Activated CD4-positive, alpha-beta memory T cell treated with anti-CD3 and anti-CD28 coated beads for 36 hours (primary cell): Measurements from ENCODE around the gene TUBB1. TPM values are rescaled to one million over a fixed set of nuclear protein-coding genes. Genes with fewer than 3 reads are reported as not detected.

Source experiments
- CTCF ChIA-PET: fragments of 350-600 bp; sonication (Branson Sonifier 250); formaldehyde crosslinking; loops from one replicate; lab custom pipeline; 2021; ENCODE audit warnings: antibody characterized with exemption, inconsistent platforms; lab: Charles Lee
- POLR2A ChIA-PET: fragments of 350-600 bp; sonication (Branson Sonifier 250); formaldehyde crosslinking; loops from one replicate; lab custom pipeline; 2021; ENCODE audit warnings: antibody characterized with exemption; lab: Charles Lee
- DNase-seq: peaks from one replicate; pipeline ENCODE4 v3.0.0-alpha.2; 2020
- H3K27ac Mint-ChIP-seq: one replicate; pipeline ENCODE4 v1.8.0; 2021; ENCODE audit warnings: mixed read lengths
- H3K27me3 Mint-ChIP-seq: one replicate; pipeline ENCODE4 v1.8.0; 2021; ENCODE audit warnings: mixed read lengths
- H3K36me3 Mint-ChIP-seq: one replicate; pipeline ENCODE4 v1.8.0; 2021; ENCODE audit warnings: mixed read lengths
- H3K4me1 Mint-ChIP-seq: one replicate; pipeline ENCODE4 v1.8.0; 2021; ENCODE audit warnings: low read depth, mixed read lengths
- H3K4me3 Mint-ChIP-seq: one replicate; pipeline ENCODE4 v1.8.0; 2021; ENCODE audit warnings: mild to moderate bottlenecking, mixed read lengths
- H3K9me3 Mint-ChIP-seq: one replicate; pipeline ENCODE4 v1.8.0; 2021; ENCODE audit warnings: mixed read lengths
- intact Hi-C: fragments of 100-400 bp; cut with micrococcal nuclease; formaldehyde crosslinking; loops from one replicate; pipeline ENCODE4 v1.15.1; 2023
- total RNA-seq, 2 experiments: library from RNA; stranded (reverse); gene quantifications; one replicate each; pipeline ENCODE4 v1.2.3, GENCODE V29; 2021

TUBB1 gene
- total RNA-seq, 2 experiments from 2014 or later: not detected

DNA sequence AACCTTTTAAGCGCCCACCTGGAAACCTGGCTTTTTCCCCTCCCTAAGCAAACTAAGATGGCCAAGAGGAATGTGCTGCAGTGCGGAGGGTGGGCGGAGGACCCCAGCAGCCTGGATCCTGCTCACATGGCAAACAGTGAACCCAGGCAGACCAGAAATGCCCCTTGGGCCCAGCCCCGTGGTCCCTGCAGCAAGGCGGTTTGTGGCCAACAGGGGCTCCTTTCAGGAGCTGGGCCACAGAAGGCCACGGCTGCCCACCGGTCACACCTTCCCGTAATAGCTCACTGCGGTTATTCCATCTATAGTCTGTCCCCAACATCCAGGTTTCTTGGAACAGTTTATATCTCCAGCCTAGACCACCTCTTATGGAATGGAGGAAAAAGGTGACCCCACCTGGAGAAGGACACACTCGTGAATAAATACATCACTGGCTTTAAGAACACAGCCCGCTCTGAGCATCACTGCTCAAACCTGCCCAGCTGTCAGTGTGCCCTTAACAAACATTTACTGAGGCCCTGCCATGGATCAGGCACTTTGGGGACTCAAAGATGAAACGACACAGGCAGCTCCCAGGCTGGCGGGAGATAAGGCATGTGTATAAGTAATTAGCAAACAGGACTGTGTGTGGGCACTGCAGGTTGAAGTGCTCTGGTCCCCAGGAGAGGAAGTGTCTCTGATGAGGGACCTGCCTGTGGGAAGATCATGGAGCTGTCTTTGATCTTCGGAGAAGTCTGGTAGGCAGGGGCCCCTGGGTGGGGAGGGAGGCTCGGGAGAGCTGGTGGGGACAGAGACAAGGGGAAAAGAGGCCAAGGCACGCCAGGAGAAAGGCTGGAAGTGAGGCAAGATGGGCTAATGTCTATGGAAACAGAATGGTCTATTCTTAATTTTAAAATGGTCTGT lies 3.2 kb upstream of the TUBB1 start:
- Mint-ChIP-seq H3K27ac (no peak overlapping the region), H3K9me3 (no peaks in the 10 kb centered on the region), H3K4me1 (peaks cover 40% of the 10 kb centered on the region), H3K36me3 (no peaks in the 10 kb centered on the region), H3K27me3 (no peaks in the 10 kb centered on the region), H3K4me3 (no peak overlapping the region)
- intact Hi-C loops: no loop called here
- POLR2A ChIA-PET: no interaction called here
- DNase-seq: peak; percentile 6
- CTCF ChIA-PET: no interaction called here

DNA sequence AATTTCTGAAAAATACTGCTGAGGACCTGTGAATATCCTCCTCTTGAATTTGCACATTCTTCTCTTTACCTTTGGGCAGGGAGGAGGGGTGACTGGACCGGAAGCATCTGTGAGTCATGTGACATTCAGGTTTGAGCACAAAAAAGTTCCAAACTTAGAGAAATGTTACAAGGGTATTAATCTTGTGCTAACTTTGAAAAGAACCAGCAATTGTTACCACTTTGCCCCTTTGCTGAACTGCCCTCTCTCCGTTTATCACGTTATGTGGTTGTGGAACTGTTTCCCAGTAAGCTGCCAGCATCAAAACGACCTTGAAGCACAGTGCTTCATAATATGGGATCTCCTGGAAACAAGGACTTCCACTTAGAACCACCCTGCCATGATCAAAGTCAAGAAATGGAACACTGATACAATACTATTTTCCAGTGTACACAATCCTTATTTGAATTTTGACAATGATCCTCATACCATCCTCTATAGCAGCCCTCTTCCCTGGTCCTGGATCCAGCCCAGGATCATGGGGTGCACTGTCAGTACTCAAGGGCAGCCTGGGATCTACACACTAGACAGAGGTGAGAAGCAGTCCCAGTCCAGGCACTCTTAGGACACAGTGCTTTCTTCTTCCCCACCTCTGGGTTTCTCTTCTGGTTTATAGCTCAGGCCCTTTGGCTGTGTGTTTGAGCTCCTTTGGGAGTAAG lies 2.3 kb upstream of the TUBB1 start:
- Mint-ChIP-seq H3K27me3 (no peaks in the 10 kb centered on the region), H3K9me3 (no peaks in the 10 kb centered on the region), H3K4me1 (peaks cover 38% of the 10 kb centered on the region), H3K36me3 (no peaks in the 10 kb centered on the region), H3K4me3 (no peak overlapping the region), H3K27ac (peak overlapping the region; percentile 34)
- CTCF ChIA-PET: no interaction called here
- POLR2A ChIA-PET: no interaction called here
- intact Hi-C loops: no loop called here
- DNase-seq: peak; percentile 38

DNA sequence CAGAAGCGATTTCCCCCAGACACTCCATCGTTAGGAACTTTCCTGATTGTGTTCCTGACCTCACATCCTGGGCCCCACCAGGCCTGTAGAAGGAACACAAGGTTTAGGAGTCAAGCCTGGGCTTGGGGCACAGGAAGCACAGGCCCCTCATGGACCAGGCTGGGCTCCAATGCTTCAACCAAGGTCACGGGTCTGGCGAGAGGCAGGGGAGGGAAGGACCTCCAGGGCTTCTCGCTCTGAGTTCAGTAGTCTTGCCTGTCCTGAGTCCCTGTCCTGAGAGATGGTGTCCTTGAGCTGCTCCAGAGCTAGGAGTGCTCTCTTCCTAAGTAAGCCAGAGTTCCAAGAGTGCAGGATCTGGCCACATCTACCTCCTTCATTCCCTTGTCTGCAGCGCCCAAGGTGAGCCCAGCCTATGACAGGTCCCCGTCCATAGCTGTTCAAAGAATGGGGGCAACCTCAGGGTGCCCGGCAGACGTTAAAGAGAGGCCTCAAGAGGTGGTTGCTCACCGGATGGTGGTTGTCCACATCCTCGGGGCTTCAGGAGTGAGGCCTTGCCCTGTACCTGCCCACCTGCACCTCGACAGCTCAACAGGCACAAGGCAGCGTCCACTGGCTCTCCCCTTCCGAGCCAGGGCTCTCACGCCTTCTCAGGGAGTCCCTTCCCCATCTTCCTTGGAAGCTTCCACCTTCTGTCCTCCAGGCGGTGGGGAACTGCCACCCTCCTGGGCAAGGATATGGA lies 1.6 kb upstream of the TUBB1 start:
- no peaks in the 10 kb centered on the region for H3K27me3 Mint-ChIP-seq
- no peak overlapping the region for H3K4me3 Mint-ChIP-seq
- H3K27ac Mint-ChIP-seq: no peak overlapping the region
- ChIA-PET POLR2A (no interaction called here), CTCF (no interaction called here)
- intact Hi-C loops: no loop called here
- peaks cover 6% of the 10 kb centered on the region for H3K36me3 Mint-ChIP-seq
- no peaks in the 10 kb centered on the region for H3K9me3 Mint-ChIP-seq
- peaks cover 35% of the 10 kb centered on the region for H3K4me1 Mint-ChIP-seq
- no peak for DNase-seq

DNA sequence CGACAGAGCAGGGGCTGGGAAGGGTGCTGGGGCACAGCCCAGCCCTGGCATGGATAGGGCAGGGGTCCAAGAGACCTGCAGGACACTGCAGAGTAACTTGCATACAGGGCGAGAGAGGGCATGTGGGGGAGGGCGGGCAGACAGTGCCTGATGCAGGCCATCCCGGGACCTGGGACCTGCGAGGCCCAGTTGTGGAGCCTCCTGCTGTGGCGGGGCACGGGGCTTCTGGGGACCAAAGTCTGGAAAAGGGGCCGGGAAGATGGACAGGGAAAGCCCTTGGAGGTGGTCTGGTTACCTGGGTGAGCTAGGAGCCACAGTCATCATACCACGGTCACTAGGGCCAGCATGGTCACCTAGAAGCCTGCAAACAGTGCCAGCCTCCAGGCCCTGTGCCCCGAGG lies 412 bp upstream of the TUBB1 start:
- Mint-ChIP-seq H3K9me3 (no peaks in the 10 kb centered on the region), H3K27ac (no peak overlapping the region), H3K4me1 (peaks cover 28% of the 10 kb centered on the region), H3K36me3 (peaks cover 15% of the 10 kb centered on the region), H3K27me3 (no peaks in the 10 kb centered on the region), H3K4me3 (no peak overlapping the region)
- intact Hi-C loops: no loop called here
- POLR2A ChIA-PET: no interaction called here
- DNase-seq: no peak
- CTCF ChIA-PET: no interaction called here

DNA sequence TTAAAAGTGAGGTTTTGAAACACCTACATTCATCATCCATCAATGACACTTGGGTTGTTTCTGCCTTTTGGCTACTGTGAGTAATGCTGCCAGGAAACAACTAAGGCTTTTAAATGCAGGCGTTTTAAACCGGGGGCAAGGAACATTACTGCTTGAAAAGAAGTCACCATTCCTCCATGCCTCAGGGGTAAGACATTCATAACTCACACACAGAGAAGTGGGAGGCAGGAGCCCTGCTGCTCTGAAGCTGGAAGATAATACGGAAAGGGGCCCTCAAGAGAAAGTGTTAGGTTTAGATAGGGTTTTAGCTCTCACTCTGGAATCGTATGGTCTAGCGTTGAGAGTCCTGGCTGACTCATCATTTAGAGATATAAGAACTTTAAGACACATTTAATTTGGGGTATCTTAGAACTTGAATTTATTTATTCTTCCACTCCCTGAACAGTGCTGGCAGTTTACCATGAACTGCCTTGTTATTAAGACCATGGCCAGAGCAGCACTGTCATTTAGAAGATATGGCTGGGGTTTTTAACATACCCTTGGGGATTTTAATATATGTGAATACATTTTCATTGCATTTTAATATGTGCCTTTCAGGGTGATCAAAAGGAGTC lies 1.8 kb downstream of the TUBB1 start:
- Mint-ChIP-seq H3K27ac (no peak overlapping the region), H3K4me1 (peaks cover 20% of the 10 kb centered on the region), H3K4me3 (no peak overlapping the region), H3K9me3 (no peaks in the 10 kb centered on the region), H3K36me3 (peaks cover 30% of the 10 kb centered on the region), H3K27me3 (no peaks in the 10 kb centered on the region)
- ChIA-PET POLR2A (no interaction called here), CTCF (no interaction called here)
- intact Hi-C loops: no loop called here
- DNase-seq: peak; percentile 6

DNA sequence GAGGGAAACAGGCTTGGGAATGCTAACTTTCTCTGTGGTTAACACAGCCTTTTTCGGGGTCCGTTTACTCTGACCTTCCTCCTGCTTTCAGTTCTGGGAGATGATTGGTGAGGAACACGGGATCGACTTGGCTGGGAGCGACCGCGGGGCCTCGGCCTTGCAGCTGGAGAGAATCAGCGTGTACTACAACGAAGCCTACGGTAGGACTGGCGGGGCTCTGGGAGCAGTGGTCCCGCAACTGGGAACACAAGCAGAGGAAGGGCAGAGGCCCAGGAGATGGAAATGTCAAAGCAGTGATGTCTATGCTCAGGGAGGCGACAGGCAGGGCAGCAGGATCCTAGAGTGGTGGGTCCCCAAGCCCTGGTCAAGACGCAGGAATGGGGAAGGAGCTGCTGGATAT lies 3.5 kb downstream of the TUBB1 start:
- intact Hi-C loops: no loop called here
- Mint-ChIP-seq H3K27ac (no peak overlapping the region), H3K27me3 (no peaks in the 10 kb centered on the region), H3K4me1 (peaks cover 23% of the 10 kb centered on the region), H3K4me3 (no peak overlapping the region), H3K9me3 (no peaks in the 10 kb centered on the region), H3K36me3 (peaks cover 46% of the 10 kb centered on the region)
- DNase-seq: no peak
- CTCF ChIA-PET: no interaction called here
- POLR2A ChIA-PET: no interaction called here

DNA sequence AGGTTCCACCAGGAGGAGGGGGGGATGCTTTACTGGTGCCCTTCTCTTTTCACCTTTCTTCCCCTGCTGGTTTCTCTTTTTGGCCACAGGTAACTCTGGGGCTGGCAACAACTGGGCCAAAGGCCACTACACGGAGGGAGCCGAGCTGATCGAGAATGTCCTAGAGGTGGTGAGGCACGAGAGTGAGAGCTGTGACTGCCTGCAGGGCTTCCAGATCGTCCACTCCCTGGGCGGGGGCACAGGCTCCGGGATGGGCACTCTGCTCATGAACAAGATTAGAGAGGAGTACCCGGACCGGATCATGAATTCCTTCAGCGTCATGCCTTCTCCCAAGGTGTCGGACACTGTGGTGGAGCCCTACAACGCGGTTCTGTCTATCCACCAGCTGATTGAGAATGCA lies 4.4 kb downstream of the TUBB1 start:
- H3K27ac Mint-ChIP-seq: no peak overlapping the region
- peaks cover 32% of the 10 kb centered on the region for H3K4me1 Mint-ChIP-seq
- no peak overlapping the region for H3K4me3 Mint-ChIP-seq
- intact Hi-C loops: no loop called here
- H3K9me3 Mint-ChIP-seq: no peaks in the 10 kb centered on the region
- peaks cover 52% of the 10 kb centered on the region for H3K36me3 Mint-ChIP-seq
- CTCF ChIA-PET: interaction anchor here (0.8 kb wide), 1 partner anchor 8 kb away, joined by 3 read pairs; no protein-coding TSS in a partner anchor
- no peaks in the 10 kb centered on the region for H3K27me3 Mint-ChIP-seq
- no peak for DNase-seq
- POLR2A ChIA-PET: no interaction called here

DNA sequence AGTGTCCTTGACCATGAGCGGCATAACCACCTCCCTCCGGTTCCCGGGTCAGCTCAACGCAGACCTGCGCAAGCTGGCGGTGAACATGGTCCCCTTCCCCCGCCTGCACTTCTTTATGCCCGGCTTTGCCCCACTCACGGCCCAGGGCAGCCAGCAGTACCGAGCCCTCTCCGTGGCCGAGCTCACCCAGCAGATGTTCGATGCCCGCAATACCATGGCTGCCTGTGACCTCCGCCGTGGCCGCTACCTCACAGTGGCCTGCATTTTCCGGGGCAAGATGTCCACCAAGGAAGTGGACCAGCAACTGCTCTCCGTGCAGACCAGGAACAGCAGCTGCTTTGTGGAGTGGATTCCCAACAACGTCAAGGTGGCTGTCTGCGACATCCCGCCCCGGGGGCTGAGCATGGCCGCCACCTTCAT lies 4.9 kb downstream of the TUBB1 start:
- H3K27ac Mint-ChIP-seq: no peak overlapping the region
- CTCF ChIA-PET: no interaction called here
- DNase-seq: no peak
- H3K27me3 Mint-ChIP-seq: no peaks in the 10 kb centered on the region
- H3K36me3 Mint-ChIP-seq: peaks cover 57% of the 10 kb centered on the region
- POLR2A ChIA-PET: no interaction called here
- H3K4me1 Mint-ChIP-seq: peaks cover 37% of the 10 kb centered on the region
- intact Hi-C loops: no loop called here
- no peaks in the 10 kb centered on the region for H3K9me3 Mint-ChIP-seq
- no peak overlapping the region for H3K4me3 Mint-ChIP-seq

DNA sequence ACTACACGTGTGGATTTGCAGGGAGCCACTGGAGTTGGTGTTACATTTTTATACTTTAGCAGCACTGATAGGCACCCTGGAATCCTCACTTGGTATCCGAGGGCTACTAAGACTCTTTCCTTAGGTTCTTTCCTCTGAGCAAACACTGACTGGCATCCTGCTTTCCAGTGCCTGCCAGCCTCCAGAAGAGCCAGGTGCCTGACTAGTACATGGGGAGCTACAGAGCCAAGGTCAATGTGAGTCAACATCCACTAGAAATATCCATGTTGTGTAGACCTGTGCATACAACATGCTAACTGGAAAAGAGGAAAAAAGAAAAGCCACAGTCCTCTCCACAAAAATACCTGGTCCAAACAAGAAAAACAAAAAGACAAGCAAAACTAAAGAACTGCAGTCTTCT lies 5.9 kb downstream of the TUBB1 start:
- intact Hi-C loops: no loop called here
- H3K4me1 Mint-ChIP-seq: peaks cover 45% of the 10 kb centered on the region
- H3K4me3 Mint-ChIP-seq: no peak overlapping the region
- peaks cover 64% of the 10 kb centered on the region for H3K36me3 Mint-ChIP-seq
- no peak overlapping the region for H3K27ac Mint-ChIP-seq
- no peaks in the 10 kb centered on the region for H3K27me3 Mint-ChIP-seq
- no peak for DNase-seq
- ChIA-PET POLR2A (no interaction called here), CTCF (no interaction called here)
- no peaks in the 10 kb centered on the region for H3K9me3 Mint-ChIP-seq

DNA sequence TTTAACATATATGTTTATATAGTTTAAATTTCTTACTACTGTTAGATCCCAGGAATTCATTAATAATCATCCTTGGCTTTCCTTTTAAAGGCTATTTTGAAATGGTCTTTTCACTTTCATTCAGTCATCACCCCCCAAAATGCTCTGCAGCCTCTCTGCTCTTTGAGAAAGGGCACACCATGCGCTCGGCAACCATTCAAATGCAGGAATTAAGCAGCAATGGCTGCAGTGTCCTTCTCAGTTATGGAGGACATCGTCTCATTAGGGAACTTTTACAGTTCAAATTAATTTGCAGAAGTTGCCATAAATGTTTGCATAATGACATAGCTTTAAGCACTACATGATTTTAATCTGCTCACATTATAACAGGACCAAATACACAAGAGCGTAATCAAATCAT lies 6.3 kb downstream of the TUBB1 start:
- Mint-ChIP-seq H3K4me1 (peaks cover 50% of the 10 kb centered on the region), H3K27ac (no peak overlapping the region), H3K36me3 (peaks cover 69% of the 10 kb centered on the region), H3K4me3 (no peak overlapping the region), H3K9me3 (no peaks in the 10 kb centered on the region), H3K27me3 (no peaks in the 10 kb centered on the region)
- POLR2A ChIA-PET: no interaction called here
- CTCF ChIA-PET: no interaction called here
- intact Hi-C loops: no loop called here
- DNase-seq: no peak

DNA sequence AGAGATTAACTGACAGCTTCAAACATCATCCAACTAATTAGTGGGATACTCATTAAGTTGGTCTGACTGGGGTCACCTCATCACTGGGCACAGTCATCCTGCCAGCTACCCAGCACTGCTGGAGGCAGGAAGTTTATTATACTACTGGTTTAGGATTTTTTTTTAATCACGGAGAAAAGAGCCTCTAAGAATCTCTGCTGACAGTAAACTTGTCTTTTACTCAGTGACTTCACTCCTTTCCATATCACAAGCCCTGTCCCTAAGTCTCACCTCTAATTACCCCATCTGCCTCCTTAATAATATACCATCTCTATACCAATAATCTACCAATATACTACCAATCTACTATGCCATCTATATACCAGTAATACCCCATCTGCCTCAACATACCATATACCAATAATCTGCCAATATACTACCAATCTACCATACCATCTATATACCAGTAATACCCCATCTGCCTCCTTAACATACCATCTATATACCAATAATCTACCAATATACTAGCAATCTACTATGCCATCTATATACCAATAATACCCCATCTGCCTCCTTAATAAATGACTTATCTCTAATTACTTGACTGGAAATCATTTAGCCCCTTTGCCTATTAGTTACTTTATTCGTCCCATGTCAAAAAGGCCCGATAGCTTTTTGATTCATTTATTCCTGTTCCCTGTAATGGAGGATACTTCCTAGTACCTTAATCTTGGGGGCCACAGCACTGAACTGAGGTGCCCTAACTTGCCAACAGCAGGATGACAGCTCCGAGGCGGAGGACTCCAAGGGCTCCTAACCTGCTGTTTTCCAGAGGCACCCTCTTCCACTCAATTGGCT lies 7.9 kb downstream of the TUBB1 start:
- H3K36me3 Mint-ChIP-seq: peaks cover 78% of the 10 kb centered on the region
- H3K27ac Mint-ChIP-seq: peak overlapping the region; percentile 47
- H3K4me1 Mint-ChIP-seq: peaks cover 52% of the 10 kb centered on the region
- intact Hi-C loops: no loop called here
- ChIA-PET CTCF (interaction anchor here (1.1 kb wide), 1 partner anchor 45 kb away, joined by 4 read pairs; no protein-coding TSS in a partner anchor), POLR2A (no interaction called here)
- no peaks in the 10 kb centered on the region for H3K27me3 Mint-ChIP-seq
- DNase-seq: no peak
- H3K4me3 Mint-ChIP-seq: no peak overlapping the region
- no peaks in the 10 kb centered on the region for H3K9me3 Mint-ChIP-seq
